ENCODE results near the gene CUX1. TPM values are rescaled to one million over a fixed set of nuclear protein-coding genes. Genes with fewer than 3 reads are reported as not detected.
"Not testable (repeated sequence)": the region's sequence is repeated elsewhere in the genome, so short reads cannot be mapped to it uniquely, and the experiment has no call there.

CUX1 gene
- total RNA-seq, 1 experiment from 2014 or later: 64.3 TPM

GRCh38 chr7:102050864-102051460 is 233.5 kb downstream of the CUX1 start:
- TF ChIP-seq GRHL2 (CRISPR knock-in tag; IDR thresholded peaks at IDR 0.05; ENCODE audit: insufficient replicate concordance, severe bottlenecking) (no peak), E2F1 (CRISPR knock-in tag; IDR thresholded peaks at IDR 0.05) (no peak)
- Mint-ChIP-seq H3K27ac (peak overlapping the region; percentile 66), H3K27me3 (ENCODE audit: low read depth) (no peaks in the 10 kb centered on the region), H3K9me3 (peaks cover 32% of the 10 kb centered on the region), H3K4me3 (no peak overlapping the region), H3K4me1 (peaks cover 14% of the 10 kb centered on the region), H3K36me3 (peaks cover 40% of the 10 kb centered on the region)
- no peak for DNase-seq (ENCODE audit: low spot score)
- CTCF ChIA-PET: no interaction called here
- no peak; the same call in 1 of the 2 replicates for ATAC-seq
- POLR2A ChIA-PET: interaction anchor here (1.3 kb wide), 1 partner anchor 39 kb away, joined by 3 read pairs; no protein-coding TSS in a partner anchor

GRCh38 chr7:102051736-102052135 is 234.3 kb downstream of the CUX1 start:
- CTCF ChIA-PET; H3K4me3 Mint-ChIP-seq; POLR2A ChIA-PET; H3K27me3 Mint-ChIP-seq (ENCODE audit: low read depth); ATAC-seq; DNase-seq (ENCODE audit: low spot score): not testable (repeated sequence)
- H3K4me1 Mint-ChIP-seq: peaks cover 14% of the 10 kb centered on the region
- H3K27ac Mint-ChIP-seq: peak overlapping the region; percentile 32; the same call in 1 of the 2 replicates
- H3K36me3 Mint-ChIP-seq: peaks cover 43% of the 10 kb centered on the region
- peaks cover 32% of the 10 kb centered on the region for H3K9me3 Mint-ChIP-seq

DNA sequence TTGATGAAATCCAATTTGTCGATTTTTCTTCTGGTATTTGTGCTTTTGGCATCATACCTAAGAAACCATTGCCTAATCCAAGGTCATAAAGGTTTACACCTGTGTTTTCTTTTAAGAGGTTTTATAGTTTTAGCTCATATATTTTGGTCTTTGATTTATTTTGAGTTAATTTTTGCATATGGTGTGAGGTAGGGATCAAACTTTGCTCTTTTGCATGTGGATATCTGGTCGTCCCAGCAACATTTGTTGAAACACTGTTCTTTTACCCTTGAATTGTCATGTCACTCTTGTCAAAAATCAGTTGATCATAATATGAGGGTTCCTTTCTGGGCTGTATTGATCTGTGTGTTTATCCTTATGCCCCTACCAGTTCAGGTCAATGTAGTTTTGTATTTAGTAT is 236.7 kb downstream of the CUX1 start:
- POLR2A ChIA-PET: interaction anchor here (0.6 kb wide), 1 partner anchor 137 kb away, joined by 3 read pairs; no protein-coding TSS in a partner anchor
- ATAC-seq (no peak), DNase-seq (ENCODE audit: low spot score) (no peak)
- Mint-ChIP-seq H3K9me3 (peaks cover 32% of the 10 kb centered on the region), H3K27ac (no peak overlapping the region), H3K4me1 (peaks cover 14% of the 10 kb centered on the region), H3K4me3 (no peak overlapping the region), H3K36me3 (peaks cover 43% of the 10 kb centered on the region), H3K27me3 (ENCODE audit: low read depth) (no peaks in the 10 kb centered on the region)
- TF ChIP-seq ERG (CRISPR knock-in tag; IDR thresholded peaks at IDR 0.05) (no peak), EMX1 (CRISPR knock-in tag; IDR thresholded peaks at IDR 0.05) (no peak), SP1 (CRISPR knock-in tag; conservative IDR thresholded peaks at IDR 0.05) (no peak), JUN (CRISPR knock-in tag; IDR thresholded peaks at IDR 0.05) (no peak), E2F5 (CRISPR knock-in tag; IDR thresholded peaks at IDR 0.05) (no peak), GTF2I (CRISPR knock-in tag; conservative IDR thresholded peaks at IDR 0.05) (no peak), OVOL2 (CRISPR knock-in tag; IDR thresholded peaks at IDR 0.05; ENCODE audit: borderline replicate concordance) (no peak), ZBTB21 (CRISPR knock-in tag; IDR thresholded peaks at IDR 0.05; ENCODE audit: borderline replicate concordance) (no peak), MYBL2 (CRISPR knock-in tag; IDR thresholded peaks at IDR 0.05) (no peak), JAZF1 (CRISPR knock-in tag; IDR thresholded peaks at IDR 0.05) (no peak), E2F1 (CRISPR knock-in tag; IDR thresholded peaks at IDR 0.05) (no peak)
- TF ChIP-seq, protein P1, sequence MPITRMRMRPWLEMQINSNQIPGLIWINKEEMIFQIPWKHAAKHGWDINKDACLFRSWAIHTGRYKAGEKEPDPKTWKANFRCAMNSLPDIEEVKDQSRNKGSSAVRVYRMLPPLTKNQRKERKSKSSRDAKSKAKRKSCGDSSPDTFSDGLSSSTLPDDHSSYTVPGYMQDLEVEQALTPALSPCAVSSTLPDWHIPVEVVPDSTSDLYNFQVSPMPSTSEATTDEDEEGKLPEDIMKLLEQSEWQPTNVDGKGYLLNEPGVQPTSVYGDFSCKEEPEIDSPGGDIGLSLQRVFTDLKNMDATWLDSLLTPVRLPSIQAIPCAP (CRISPR knock-in tag; IDR thresholded peaks at IDR 0.05): no peak
- TF ChIP-seq, protein P2, sequence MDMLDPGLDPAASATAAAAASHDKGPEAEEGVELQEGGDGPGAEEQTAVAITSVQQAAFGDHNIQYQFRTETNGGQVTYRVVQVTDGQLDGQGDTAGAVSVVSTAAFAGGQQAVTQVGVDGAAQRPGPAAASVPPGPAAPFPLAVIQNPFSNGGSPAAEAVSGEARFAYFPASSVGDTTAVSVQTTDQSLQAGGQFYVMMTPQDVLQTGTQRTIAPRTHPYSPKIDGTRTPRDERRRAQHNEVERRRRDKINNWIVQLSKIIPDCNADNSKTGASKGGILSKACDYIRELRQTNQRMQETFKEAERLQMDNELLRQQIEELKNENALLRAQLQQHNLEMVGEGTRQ (CRISPR knock-in tag; IDR thresholded peaks at IDR 0.05): no peak
- CTCF ChIA-PET: no interaction called here
